RWPE1 (cell line): ENCODE measurements around the gene RBM26.

Experiments used
- CTCF ChIA-PET: fragments of 350-600 bp; sonication (Branson Sonifier 250); formaldehyde crosslinking; extraction: SDS; loops from one replicate; lab custom pipeline; 2021; lab: Yijun Ruan, JAX
- POLR2A ChIA-PET: fragments of 400-600 bp; formaldehyde crosslinking; extraction: SDS; loops from one replicate; lab custom pipeline; 2020; ENCODE audit warnings: antibody characterized with exemption; ENCODE audit not compliant: low non-redundant PET; lab: Yijun Ruan, JAX
- DNase-seq: peaks from one replicate; pipeline ENCODE4 v3.0.0; 2012; ENCODE audit warnings: low spot score
- H3K27ac ChIP-seq: fragments of 450-650 bp; 2 replicates; pipeline ENCODE4 v1.5.1; 2017
- TF ChIP-seq, protein P1 (sequence below): fragments of 450-650 bp; conservative IDR thresholded peaks from 2 replicates; pipeline ENCODE4 v1.5.1; 2017; ENCODE audit warnings: low read depth, mild to moderate bottlenecking

RBM26 gene

DNA sequence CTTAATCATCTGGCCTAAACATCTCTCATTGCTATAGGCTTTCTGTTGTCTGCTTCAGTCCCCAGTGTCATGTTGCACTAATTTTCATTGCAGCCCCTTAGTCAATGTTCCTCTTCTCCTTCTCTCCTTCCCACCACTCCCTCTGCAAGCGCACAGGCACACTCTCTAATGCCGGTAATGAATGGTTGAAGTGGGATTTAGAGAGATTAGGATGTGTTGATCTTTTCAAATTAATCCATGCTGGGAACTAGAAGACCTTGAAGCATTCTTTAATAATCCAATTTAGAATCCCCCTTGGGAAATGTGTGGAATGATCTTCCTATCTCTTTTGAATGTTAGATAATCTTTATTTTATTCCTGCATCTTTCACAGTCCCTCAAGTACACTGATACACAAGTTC lies 41.7 kb upstream of the RBM26 start:
- ChIA-PET POLR2A (no interaction called here), CTCF (no interaction called here)
- TF ChIP-seq, protein P1, sequence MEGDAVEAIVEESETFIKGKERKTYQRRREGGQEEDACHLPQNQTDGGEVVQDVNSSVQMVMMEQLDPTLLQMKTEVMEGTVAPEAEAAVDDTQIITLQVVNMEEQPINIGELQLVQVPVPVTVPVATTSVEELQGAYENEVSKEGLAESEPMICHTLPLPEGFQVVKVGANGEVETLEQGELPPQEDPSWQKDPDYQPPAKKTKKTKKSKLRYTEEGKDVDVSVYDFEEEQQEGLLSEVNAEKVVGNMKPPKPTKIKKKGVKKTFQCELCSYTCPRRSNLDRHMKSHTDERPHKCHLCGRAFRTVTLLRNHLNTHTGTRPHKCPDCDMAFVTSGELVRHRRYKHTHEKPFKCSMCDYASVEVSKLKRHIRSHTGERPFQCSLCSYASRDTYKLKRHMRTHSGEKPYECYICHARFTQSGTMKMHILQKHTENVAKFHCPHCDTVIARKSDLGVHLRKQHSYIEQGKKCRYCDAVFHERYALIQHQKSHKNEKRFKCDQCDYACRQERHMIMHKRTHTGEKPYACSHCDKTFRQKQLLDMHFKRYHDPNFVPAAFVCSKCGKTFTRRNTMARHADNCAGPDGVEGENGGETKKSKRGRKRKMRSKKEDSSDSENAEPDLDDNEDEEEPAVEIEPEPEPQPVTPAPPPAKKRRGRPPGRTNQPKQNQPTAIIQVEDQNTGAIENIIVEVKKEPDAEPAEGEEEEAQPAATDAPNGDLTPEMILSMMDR, result no peak
- no peak overlapping the region for H3K27ac ChIP-seq
- no peak for DNase-seq

DNA sequence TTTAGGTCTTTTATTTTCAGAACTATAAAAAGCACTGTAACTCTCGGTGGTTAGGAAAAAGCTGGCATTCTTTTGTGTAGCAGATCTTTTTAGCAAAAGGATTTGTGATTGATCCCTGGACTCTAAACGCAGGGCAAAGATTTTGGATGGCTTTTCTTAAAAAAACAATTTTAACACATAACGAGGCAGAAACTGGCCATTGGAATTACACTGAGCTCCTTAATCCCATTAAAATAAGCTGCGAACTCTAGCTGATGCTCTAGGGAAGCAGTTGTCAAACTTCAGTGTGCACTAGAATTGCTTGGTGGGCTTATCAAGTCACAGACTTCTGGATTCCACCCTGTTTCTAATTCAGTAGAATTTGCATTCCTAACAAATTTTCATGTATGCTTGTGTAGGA lies 41.1 kb upstream of the RBM26 start:
- POLR2A ChIA-PET, result interaction anchor here (0.6 kb wide), 1 partner anchor 925 kb away, joined by 3 read pairs; no protein-coding TSS in a partner anchor
- DNase-seq, result no peak
- TF ChIP-seq, protein P1, result no peak
- no peak overlapping the region for H3K27ac ChIP-seq
- CTCF ChIA-PET, result interaction anchor here (0.7 kb wide), 1 partner anchor 8 kb away, joined by 3 read pairs; no protein-coding TSS in a partner anchor

DNA sequence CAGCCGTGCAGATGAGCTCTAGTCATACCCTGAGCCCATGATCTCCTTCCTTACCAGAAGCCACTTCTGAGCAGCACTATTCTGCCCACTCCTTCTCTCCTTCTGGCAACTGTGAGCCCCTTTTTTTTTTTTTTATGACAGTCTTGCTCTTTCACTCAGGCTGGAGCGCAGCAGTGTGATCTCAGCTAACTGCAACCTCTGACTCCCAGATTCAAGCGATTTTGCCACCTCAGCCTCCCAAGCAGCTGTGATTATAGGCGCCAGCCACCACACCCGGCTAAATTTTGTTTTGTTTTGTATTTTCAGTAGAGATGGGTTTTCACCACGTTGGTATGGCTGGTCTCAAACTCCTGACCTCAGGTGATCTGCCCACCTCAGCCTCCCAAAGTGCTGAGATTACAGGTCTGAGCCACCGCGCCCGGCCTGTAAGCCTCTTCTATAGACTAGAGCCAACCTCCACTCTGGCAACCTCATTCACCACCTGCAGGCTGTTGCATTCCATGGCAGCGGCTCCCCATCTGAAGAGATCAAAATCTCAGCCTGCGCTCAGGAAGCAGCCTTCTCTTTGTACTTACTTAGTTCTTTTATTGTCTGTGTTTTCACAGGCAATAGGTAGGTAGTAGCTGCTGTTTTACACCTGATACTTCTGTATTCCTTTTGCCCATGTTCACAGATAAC lies 40.1 kb upstream of the RBM26 start:
- TF ChIP-seq, protein P1, result no peak
- no peak for DNase-seq
- ChIA-PET CTCF (interaction anchor here (0.6 to 0.7 kb wide), 2 partner anchors 9 to 775 kb away, joined by 3 to 5 read pairs; no protein-coding TSS in a partner anchor), POLR2A (no interaction called here)
- no peak overlapping the region for H3K27ac ChIP-seq

DNA sequence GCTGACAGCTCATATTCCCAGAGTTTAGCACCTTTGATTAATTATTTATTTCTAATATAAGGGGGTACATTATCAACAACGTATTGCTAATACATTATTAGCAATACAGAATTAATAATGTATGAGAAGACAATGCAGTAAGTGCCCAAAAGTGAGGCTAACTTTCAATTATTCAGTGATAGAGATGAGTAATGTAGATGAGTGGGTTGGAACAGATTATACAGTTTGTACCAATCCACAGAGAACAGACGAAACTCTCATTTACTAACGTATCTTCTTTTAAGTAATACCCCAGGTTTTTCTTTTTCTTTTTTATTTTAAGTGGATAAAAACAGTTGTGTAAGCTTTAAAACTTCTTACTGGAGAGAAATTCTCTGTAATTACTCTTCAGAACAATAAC lies 36.7 kb upstream of the RBM26 start:
- TF ChIP-seq, protein P1, result no peak
- ChIA-PET POLR2A (no interaction called here), CTCF (no interaction called here)
- no peak for DNase-seq
- no peak overlapping the region for H3K27ac ChIP-seq

DNA sequence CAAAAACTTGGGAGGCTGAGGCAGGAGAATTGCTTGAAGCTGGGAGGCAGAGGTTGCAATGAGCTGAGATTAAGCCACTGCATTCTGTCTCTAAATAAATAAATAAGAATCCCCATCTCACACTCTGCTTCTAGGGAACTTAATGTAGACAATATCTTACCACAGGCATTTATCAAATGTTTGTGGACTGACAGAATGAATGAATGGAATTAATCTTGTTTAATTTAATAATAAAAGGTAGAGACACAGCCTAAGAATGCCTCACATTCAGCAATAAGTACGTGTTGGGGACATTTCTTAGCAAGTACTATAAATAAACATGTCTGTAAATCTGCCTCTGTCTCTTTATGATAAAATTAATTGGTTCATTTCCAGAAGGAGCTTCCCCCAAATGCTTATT lies 36.2 kb upstream of the RBM26 start:
- CTCF ChIA-PET, result no interaction called here

DNA sequence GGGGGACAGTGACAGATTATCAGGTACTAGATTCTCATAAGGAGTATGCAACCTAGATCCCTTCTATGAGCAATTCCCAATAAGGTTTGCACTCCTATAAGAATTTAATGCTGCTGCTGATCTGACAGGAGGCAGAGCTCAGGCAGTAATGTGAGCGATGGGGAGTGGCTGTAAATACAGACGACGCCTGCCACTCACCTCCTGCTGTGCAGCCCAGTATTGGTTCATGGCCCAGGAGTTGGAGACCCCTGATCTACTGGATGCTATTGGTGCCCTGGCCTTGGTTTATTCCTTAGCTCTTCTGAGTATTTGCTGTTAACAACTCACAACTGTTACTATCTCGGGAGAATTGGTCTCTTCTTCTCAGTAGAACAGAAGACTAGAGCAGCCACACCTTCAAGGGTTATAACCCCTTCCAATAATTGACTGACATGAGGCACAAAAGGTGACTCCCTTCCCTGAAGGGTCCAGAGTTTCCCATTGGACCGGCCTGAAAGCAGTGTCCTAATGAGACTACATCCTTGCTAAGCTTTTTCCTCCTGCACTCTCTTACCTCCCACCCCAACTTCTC lies 35.0 kb upstream of the RBM26 start:
- POLR2A ChIA-PET, result no interaction called here

More for the DNA sequence above, 36.2 kb upstream of the RBM26 start:
- DNase-seq, result no peak
- TF ChIP-seq, protein P1, result no peak
- H3K27ac ChIP-seq, result no peak overlapping the region
- POLR2A ChIA-PET, result no interaction called here

More for the DNA sequence above, 35.0 kb upstream of the RBM26 start:
- TF ChIP-seq, protein P1, result no peak
- DNase-seq, result no peak
- CTCF ChIA-PET, result no interaction called here
- no peak overlapping the region for H3K27ac ChIP-seq
